Endothelial cell of umbilical vein (primary cell): Measurements from ENCODE around the gene DET1.

Source experiments
- CTCF ChIP-seq, 2 donors: IDR thresholded peaks; 1 replicate in 1 of 2; 2 replicates in 1 of 2; pipeline ENCODE4 v1.5.1; 2011; ENCODE audit warnings: low read length in 2 of 2, mild to moderate bottlenecking in 2 of 2, moderate library complexity in 2 of 2, control low read depth in 1 of 2, inconsistent platforms in 1 of 2, low read depth in 1 of 2; ENCODE audit not compliant: insufficient read depth in 1 of 2; ENCODE audit errors: extremely low read depth in 1 of 2
- EZH2 ChIP-seq: IDR thresholded peaks from 2 replicates; pipeline ENCODE4 v1.6.1; 2012; ENCODE audit warnings: borderline replicate concordance, low read depth, mild to moderate bottlenecking, moderate library complexity, low read length, inconsistent platforms; ENCODE audit not compliant: severe bottlenecking
- FOS ChIP-seq: IDR thresholded peaks from 2 replicates; pipeline ENCODE4 v1.6.1; 2011; ENCODE audit warnings: mild to moderate bottlenecking, low read length, moderate library complexity, borderline replicate concordance; ENCODE audit not compliant: insufficient read depth
- GATA2 ChIP-seq: IDR thresholded peaks from 2 replicates; pipeline ENCODE4 v1.7.0; 2011; ENCODE audit warnings: low read depth, mild to moderate bottlenecking, moderate library complexity, mixed read lengths, low read length; ENCODE audit not compliant: insufficient read length, insufficient read depth
- JUN ChIP-seq: IDR thresholded peaks from 2 replicates; pipeline ENCODE4 v1.6.1; 2011; ENCODE audit warnings: borderline replicate concordance, low read depth; ENCODE audit not compliant: insufficient read length, insufficient read depth
- MYC ChIP-seq: IDR thresholded peaks from one replicate; pipeline ENCODE4 v1.6.1; 2011; ENCODE audit warnings: mild to moderate bottlenecking, low read depth, low read length
- POLR2A ChIP-seq: IDR thresholded peaks from 2 replicates; pipeline ENCODE4 v1.6.1; 2012; ENCODE audit warnings: low read depth, mild to moderate bottlenecking, control low read depth, low read length
- POLR2AphosphoS5 ChIP-seq: IDR thresholded peaks from 2 replicates; pipeline ENCODE4 v1.6.1; 2012; ENCODE audit warnings: low read depth, mild to moderate bottlenecking, control low read depth, low read length, moderate library complexity; ENCODE audit not compliant: insufficient read depth
- TF ChIP-seq, protein P1 (sequence below): IDR thresholded peaks from 2 replicates; pipeline ENCODE4 v1.6.1; 2011; ENCODE audit not compliant: insufficient read depth, insufficient read length

- no peak for TF ChIP-seq POLR2A
- no peak for TF ChIP-seq POLR2AphosphoS5
- TF ChIP-seq CTCF (IDR thresholded peaks at IDR 0.05; ENCODE audit: extremely low read depth in 1 of 2, insufficient read depth in 1 of 2, low read depth in 1 of 2, low read length in 2 of 2) = no peak
- no peak for TF ChIP-seq EZH2
- TF ChIP-seq, protein P1, sequence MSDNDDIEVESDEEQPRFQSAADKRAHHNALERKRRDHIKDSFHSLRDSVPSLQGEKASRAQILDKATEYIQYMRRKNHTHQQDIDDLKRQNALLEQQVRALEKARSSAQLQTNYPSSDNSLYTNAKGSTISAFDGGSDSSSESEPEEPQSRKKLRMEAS = no peak
- no peak for TF ChIP-seq GATA2
- no peak for TF ChIP-seq JUN
- TF ChIP-seq FOS = no peak
- no peak for TF ChIP-seq MYC
Measured at GRCh38 chr15:88543065-88543776, 3.3 kb downstream of the DET1 start.
